Measurements from ENCODE around the gene RUNX2. TPM values are rescaled to one million over a fixed set of nuclear protein-coding genes. Genes with fewer than 3 reads are reported as not detected.

The RUNX2 gene
- total and polyA plus RNA-seq, 9 of the 15 experiments (the other 6 are each of a cell fraction or from before 2014, with no cell fraction given): 0.29 to 1.00 (median 0.43) TPM

GRCh38 chr6:45498591-45498990 lies 170.5 kb downstream of the RUNX2 start:
- Histone ChIP-seq H3K27ac (ENCODE audit: extremely low read depth, low read depth, low read length) (no peak overlapping the region), H3K4me3 (no peak overlapping the region), H3K27me3 (ENCODE audit: control insufficient read depth in 2 of 2, insufficient read depth in 2 of 2, low read length in 2 of 2) (no peaks in the 10 kb centered on the region), H3K79me2 (ENCODE audit: control insufficient read depth, insufficient read depth, low read length) (no peaks in the 10 kb centered on the region), H4K20me1 (replicated peaks; ENCODE audit: control insufficient read depth, insufficient read depth, low read length) (no peaks in the 10 kb centered on the region), H3K36me3 (ENCODE audit: control insufficient read depth, insufficient read depth, low read length) (no peaks in the 10 kb centered on the region), H3K9me1 (ENCODE audit: control insufficient read depth, insufficient read depth, low read length) (no peaks in the 10 kb centered on the region), H3K9ac (ENCODE audit: insufficient read depth in 1 of 2, low read depth in 2 of 2, low read length in 2 of 2) (no peak overlapping the region), H3K4me2 (ENCODE audit: insufficient read depth, low read length) (no peak overlapping the region), H2AFZ (ENCODE audit: low read depth, low read length) (no peak overlapping the region), H3K4me1 (replicated peaks in 1 of 2; ENCODE audit: control insufficient read depth in 2 of 2, insufficient read depth in 2 of 2, low read length in 2 of 2) (no peaks in the 10 kb centered on the region; a peak in 1 of 5 replicates), H3K9me3 (replicated peaks; ENCODE audit: control insufficient read depth, insufficient read depth, low read depth, low read length) (no peaks in the 10 kb centered on the region)
- 40% methylated on average over 1 of the region's 1 CpG for WGBS (ENCODE audit: insufficient coverage, low coverage, missing lambda C conversion rate)
- TF ChIP-seq MXI1 (IDR thresholded peaks at IDR 0.05; ENCODE audit: low read depth, low read length) (no peak), HNRNPLL (IDR thresholded peaks at IDR 0.05; ENCODE audit: low read depth, low read length, poor library complexity, severe bottlenecking) (no peak), TRIM24 (IDR thresholded peaks at IDR 0.05) (no peak), ZNF551 (CRISPR knock-in tag; IDR thresholded peaks at IDR 0.05) (no peak), CBX2 (IDR thresholded peaks at IDR 0.05; ENCODE audit: insufficient read depth, low read length, poor library complexity, severe bottlenecking) (no peak)
- FAIRE-seq (no peak), DNase-seq (ENCODE audit: extremely low read depth in 1 of 4, low spot score in 3 of 4) (no peak), ATAC-seq (no peak)
- no TSS peak for BruUV-seq (replicated peaks)
- intact Hi-C loops (cut with micrococcal nuclease) (loop anchor here (5.0 kb wide), 1 partner anchor 71 kb away; no protein-coding TSS in a partner anchor), in situ Hi-C loops (cut with MboI) (no loop called here)
- POLR2A ChIA-PET: no interaction called here
- CTCF ChIA-PET (ENCODE audit: low intra/inter-chr PET ratio): no interaction called here

All from K562 (cell line).